Sigmoid colon (tissue), 7 donors: ENCODE data around the gene PLA2R1. TPM values are rescaled to one million over a fixed set of nuclear protein-coding genes. Genes with fewer than 3 reads are reported as not detected.

Source experiments
- DNase-seq: peaks from one replicate; pipeline ENCODE4 v3.0.0-alpha.2; 2019
- H3K27ac ChIP-seq, 4 donors: fragments of 200-600 bp; sonication (generic); one replicate each; pipeline ENCODE4 v1.5.1; 2016 to 2019; ENCODE audit warnings: mild to moderate bottlenecking in 1 of 4
- H3K27me3 ChIP-seq, 3 donors: fragments of 200-600 bp; sonication (generic); one replicate each; pipeline ENCODE4 v1.5.1; 2019; ENCODE audit warnings: mild to moderate bottlenecking in 1 of 3
- H3K36me3 ChIP-seq, 4 donors: fragments of 200-600 bp; sonication (generic); one replicate each; pipeline ENCODE4 v1.5.1; 2016 to 2019
- H3K4me1 ChIP-seq, 4 donors: fragments of 200-600 bp; sonication (generic); one replicate each; pipeline ENCODE4 v1.5.1; 2017 to 2019
- H3K4me3 ChIP-seq, 4 donors: fragments of 200-600 bp; sonication (generic); one replicate each; pipeline ENCODE4 v1.5.1; 2017 to 2019; ENCODE audit warnings: mild to moderate bottlenecking in 2 of 4, moderate library complexity in 1 of 4
- H3K9me3 ChIP-seq, 4 donors: fragments of 200-600 bp in 3 of 4; sonication (generic) in 3 of 4; one replicate each; pipeline versions ENCODE4 v1.5.1 to v1.6.1; 2013 to 2019
- EP300 ChIP-seq, 4 donors: sonication (generic); formaldehyde crosslinking; IDR thresholded peaks; one replicate each; pipeline ENCODE4 v1.6.1; 2017; ENCODE audit warnings: antibody characterized with exemption in 4 of 4
- POLR2A ChIP-seq, 2 donors: fragments of 450-650 bp; IDR thresholded peaks; one replicate each; pipeline ENCODE4 v1.6.1; 2016; ENCODE audit warnings: antibody characterized with exemption in 2 of 2, mild to moderate bottlenecking in 2 of 2, moderate library complexity in 2 of 2
- POLR2AphosphoS5 ChIP-seq, 4 donors: sonication (generic); formaldehyde crosslinking; IDR thresholded peaks; one replicate each; pipeline ENCODE4 v1.6.1; 2017; ENCODE audit warnings: antibody characterized with exemption in 4 of 4
- WGBS, 2 donors: extraction: QIAGEN DNeasy Blood & Tissue Kit; methylation state at CpG; one replicate each; pipeline ENCODE4 v1.1.7; 2013; 5-methylcytosine and 5-hydroxymethylcytosine counted together
- intact Hi-C: fragments of 100-400 bp; cut with DNase I; formaldehyde crosslinking; loops from one replicate; pipeline ENCODE4 v1.15.1; 2023
- polyA plus RNA-seq, 3 donors: library from polyadenylated mRNA; stranded (reverse); fragments of 200-250 nt; gene quantifications; one replicate each; pipeline ENCODE4 v1.2.3, GENCODE V29; 2013
- total RNA-seq, 4 donors: library from RNA; depleted of rRNA; stranded (reverse); fragments of >200 nt; gene quantifications; one replicate each; pipeline ENCODE4 v1.1.0, GENCODE V29; 2016
- TF ChIP-seq, protein P1 (sequence below), 4 experiments: fragments of 450-650 bp in 3 of 4; fragments of 200-600 bp in 1 of 4; IDR thresholded peaks; one replicate each; pipeline ENCODE4 v1.5.1; 2016 to 2019; ENCODE audit warnings: antibody characterized with exemption in 4 of 4, mild to moderate bottlenecking in 3 of 4, moderate library complexity in 2 of 4
- donor health status: healthy with polysubstance abuse.
- donor health status: Bipolar disorder and iron deficiency.
- donor health status: healthy.

PLA2R1 gene
- total and polyA plus RNA-seq, 7 donors, result 0.23 to 19.7 (median 3.9) TPM

DNA sequence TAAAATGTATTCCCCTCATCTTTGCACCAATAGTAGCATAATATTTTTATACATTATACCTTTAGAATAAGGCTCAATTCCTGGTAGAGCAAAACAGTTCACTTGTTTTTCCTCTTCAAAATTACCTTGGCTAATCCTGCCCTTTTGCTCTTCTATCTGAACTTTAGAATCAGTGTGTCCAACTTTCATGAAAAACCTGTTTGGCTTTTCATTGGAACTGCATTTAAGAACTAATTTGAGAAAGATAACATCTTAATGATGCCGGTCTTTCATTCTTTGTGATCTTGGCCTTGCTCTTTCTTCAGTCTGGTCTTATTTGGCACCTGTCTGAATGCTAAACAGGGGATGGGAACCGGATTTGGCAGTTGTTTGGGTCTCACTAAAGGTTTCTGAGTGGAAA, 151.5 kb downstream of the PLA2R1 start:
- no peaks in the 10 kb centered on the region for H3K9me3 ChIP-seq
- 14 to 39% methylated on average over 2 of the region's 2 CpGs for WGBS, 2 donors
- no peaks in the 10 kb centered on the region for H3K36me3 ChIP-seq
- no peak for DNase-seq
- intact Hi-C loops, result no loop called here
- H3K27me3 ChIP-seq, result no peaks in the 10 kb centered on the region
- H3K27ac ChIP-seq, result no peak overlapping the region
- H3K4me3 ChIP-seq, result no peak overlapping the region
- H3K4me1 ChIP-seq, result no peaks in the 10 kb centered on the region
- TF ChIP-seq POLR2AphosphoS5 (IDR thresholded peaks at IDR 0.05), result no peak
- TF ChIP-seq, protein P1, sequence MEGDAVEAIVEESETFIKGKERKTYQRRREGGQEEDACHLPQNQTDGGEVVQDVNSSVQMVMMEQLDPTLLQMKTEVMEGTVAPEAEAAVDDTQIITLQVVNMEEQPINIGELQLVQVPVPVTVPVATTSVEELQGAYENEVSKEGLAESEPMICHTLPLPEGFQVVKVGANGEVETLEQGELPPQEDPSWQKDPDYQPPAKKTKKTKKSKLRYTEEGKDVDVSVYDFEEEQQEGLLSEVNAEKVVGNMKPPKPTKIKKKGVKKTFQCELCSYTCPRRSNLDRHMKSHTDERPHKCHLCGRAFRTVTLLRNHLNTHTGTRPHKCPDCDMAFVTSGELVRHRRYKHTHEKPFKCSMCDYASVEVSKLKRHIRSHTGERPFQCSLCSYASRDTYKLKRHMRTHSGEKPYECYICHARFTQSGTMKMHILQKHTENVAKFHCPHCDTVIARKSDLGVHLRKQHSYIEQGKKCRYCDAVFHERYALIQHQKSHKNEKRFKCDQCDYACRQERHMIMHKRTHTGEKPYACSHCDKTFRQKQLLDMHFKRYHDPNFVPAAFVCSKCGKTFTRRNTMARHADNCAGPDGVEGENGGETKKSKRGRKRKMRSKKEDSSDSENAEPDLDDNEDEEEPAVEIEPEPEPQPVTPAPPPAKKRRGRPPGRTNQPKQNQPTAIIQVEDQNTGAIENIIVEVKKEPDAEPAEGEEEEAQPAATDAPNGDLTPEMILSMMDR (IDR thresholded peaks at IDR 0.05), result no peak
- no peak for TF ChIP-seq EP300 (IDR thresholded peaks at IDR 0.05)
- TF ChIP-seq POLR2A (IDR thresholded peaks at IDR 0.05), result no peak

DNA sequence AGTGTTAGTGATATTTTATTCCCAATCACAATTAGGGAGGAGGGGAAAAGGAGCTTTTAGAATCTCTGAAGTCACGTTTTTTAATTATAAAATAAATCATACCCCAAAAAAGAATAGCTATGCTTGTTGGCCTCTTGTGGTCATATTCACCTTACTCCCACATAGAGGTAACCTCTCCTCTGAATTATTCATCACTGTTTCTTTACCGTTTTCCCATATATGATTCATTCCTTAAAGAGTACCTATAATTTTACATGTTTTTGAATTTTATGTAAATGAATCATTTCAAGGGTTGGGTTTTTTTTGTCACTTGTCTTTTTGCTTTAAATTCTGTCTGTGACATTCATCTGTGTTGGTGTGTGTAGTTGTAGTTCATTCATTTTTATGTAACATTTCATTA, 153.8 kb downstream of the PLA2R1 start:
- no peak overlapping the region for H3K27ac ChIP-seq
- 81 to 85% methylated on average over 2 of the region's 2 CpGs for WGBS, 2 donors
- no peak overlapping the region for H3K4me3 ChIP-seq
- TF ChIP-seq EP300 (IDR thresholded peaks at IDR 0.05) (no peak), POLR2A (IDR thresholded peaks at IDR 0.05) (no peak)
- TF ChIP-seq, protein P1 (IDR thresholded peaks at IDR 0.05), result no peak
- intact Hi-C loops, result no loop called here
- no peaks in the 10 kb centered on the region for H3K36me3 ChIP-seq
- peaks cover 8 to 19% (median 13%) of the 10 kb centered on the region in 3 donors for H3K27me3 ChIP-seq
- no peak for DNase-seq
- no peaks in the 10 kb centered on the region for H3K9me3 ChIP-seq
- peaks cover 0 to 11% (median 9%) of the 10 kb centered on the region in 4 donors for H3K4me1 ChIP-seq

DNA sequence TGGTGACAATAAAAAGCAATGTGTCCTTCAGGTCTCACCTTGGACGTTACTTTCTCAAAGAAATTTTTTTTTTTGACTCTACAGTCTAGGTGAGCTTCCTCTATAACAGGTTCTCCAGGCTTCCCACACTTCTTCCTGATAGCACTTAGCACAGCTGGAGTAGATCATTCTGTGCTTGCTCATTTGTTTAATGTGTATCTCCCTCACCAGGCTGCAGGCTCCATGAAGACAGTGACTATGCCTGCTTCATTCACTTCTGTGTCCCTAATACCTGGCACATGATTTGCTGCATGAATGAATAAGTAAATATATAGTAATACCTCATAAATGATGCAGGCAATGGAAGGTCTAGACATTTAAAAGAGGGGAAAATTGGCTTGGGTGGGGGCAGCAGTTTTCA, 154.5 kb downstream of the PLA2R1 start:
- H3K9me3 ChIP-seq, result no peaks in the 10 kb centered on the region
- TF ChIP-seq EP300 (IDR thresholded peaks at IDR 0.05), result no peak
- intact Hi-C loops, result no loop called here

DNA sequence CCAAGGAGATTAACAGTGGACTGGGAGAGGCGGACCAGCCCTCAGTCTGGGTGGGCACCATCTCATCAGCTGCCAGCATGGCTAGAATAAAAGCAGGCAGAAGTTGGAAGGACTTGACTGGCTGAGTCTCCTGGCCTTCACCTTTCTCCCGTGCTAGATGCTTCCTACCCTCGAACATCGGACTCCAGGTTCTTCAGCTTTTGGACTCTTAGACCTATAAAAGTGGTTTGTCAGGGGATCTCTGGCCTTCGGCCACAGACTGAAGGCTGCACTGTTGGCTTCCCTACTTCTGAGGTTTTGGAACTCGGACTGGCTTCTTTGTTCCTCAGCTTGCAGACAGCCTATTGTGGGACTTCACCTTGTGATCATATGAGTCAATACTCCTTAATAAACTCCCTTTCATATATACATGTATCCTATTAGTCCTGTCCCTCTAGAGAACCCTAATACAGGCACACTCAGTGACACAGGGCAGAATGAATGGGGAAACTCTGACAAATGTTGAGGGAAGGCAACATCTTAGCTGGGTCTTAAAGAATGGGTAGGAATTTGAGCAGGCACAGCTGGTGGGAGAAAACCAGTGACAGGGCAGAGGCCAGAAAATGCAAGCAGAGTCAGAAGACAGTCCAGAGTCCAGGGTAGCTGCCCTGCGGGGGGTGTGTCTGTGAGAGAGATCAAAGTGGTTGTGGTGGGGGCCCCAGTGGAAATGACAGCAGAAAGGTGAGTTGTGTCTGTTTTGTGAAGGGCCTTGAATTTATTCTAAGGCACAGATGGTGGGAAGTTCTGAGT, 156.3 kb downstream of the PLA2R1 start:
- Histone ChIP-seq H3K9me3 (no peaks in the 10 kb centered on the region), H3K27ac (no peak overlapping the region), H3K4me1 (peaks cover 0 to 11% (median 9%) of the 10 kb centered on the region in 4 donors), H3K4me3 (no peak overlapping the region), H3K36me3 (no peaks in the 10 kb centered on the region), H3K27me3 (peaks cover 8 to 21% (median 13%) of the 10 kb centered on the region in 3 donors)
- intact Hi-C loops, result no loop called here
- no peak for DNase-seq
- TF ChIP-seq, protein P1 (IDR thresholded peaks at IDR 0.05), result no peak
- TF ChIP-seq EP300 (IDR thresholded peaks at IDR 0.05), result no peak
- TF ChIP-seq POLR2A (IDR thresholded peaks at IDR 0.05), result no peak
- no peak for TF ChIP-seq POLR2AphosphoS5 (IDR thresholded peaks at IDR 0.05)
- 25 to 72% methylated on average over 7 of the region's 7 CpGs for WGBS, 2 donors

More for the DNA sequence above, 154.5 kb downstream of the PLA2R1 start:
- no peaks in the 10 kb centered on the region for H3K36me3 ChIP-seq
- DNase-seq, result no peak
- H3K4me1 ChIP-seq, result peaks cover 0 to 11% (median 9%) of the 10 kb centered on the region in 4 donors
- H3K27me3 ChIP-seq, result peaks cover 8 to 21% (median 13%) of the 10 kb centered on the region in 3 donors
- no peak overlapping the region for H3K4me3 ChIP-seq
- 18 to 64% methylated on average over 1 of the region's 1 CpG for WGBS, 2 donors
- no peak overlapping the region for H3K27ac ChIP-seq

DNA sequence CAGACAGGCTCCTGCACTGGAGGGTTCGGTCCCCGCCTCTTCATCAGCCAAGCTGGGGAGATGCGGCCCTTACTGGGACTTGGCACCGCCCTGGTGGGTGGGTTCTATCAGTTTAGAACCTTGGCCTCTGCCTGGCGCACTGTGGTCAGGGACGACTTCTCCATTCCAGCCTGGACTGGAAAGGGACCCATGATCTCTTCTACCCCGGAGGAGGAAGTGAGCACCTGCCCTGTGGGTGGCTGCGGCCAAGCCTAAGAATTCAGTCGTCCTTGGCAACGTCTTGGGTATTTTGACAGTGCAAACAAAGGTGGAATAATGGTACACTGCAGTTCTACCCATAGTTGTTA, 157.5 kb downstream of the PLA2R1 start:
- peaks cover 8 to 21% (median 13%) of the 10 kb centered on the region in 3 donors for H3K27me3 ChIP-seq
- no peak for TF ChIP-seq EP300 (IDR thresholded peaks at IDR 0.05)
- no peak for TF ChIP-seq POLR2AphosphoS5 (IDR thresholded peaks at IDR 0.05)
- TF ChIP-seq, protein P1 (IDR thresholded peaks at IDR 0.05), result no peak
- TF ChIP-seq POLR2A (IDR thresholded peaks at IDR 0.05), result no peak
- WGBS, 2 donors, result 7 to 18% methylated on average over 10 of the region's 10 CpGs
- peak overlapping the region in 3 of 4 donors; percentile 38 to 48 (median 46) for H3K4me3 ChIP-seq
- H3K4me1 ChIP-seq, result peaks cover 0 to 11% (median 9%) of the 10 kb centered on the region in 4 donors
- H3K27ac ChIP-seq, result no peak overlapping the region
- no peaks in the 10 kb centered on the region for H3K36me3 ChIP-seq
- intact Hi-C loops, result no loop called here
- no peak for DNase-seq
- H3K9me3 ChIP-seq, result no peaks in the 10 kb centered on the region
